GM12891 (cell line): ENCODE data around the gene ANXA6.

ENCODE experiments used
- POLR2A ChIP-seq: IDR thresholded peaks from 2 replicates; pipeline ENCODE4 v1.6.1; 2011; ENCODE audit warnings: low read depth, low read length, control low read depth
- POLR2AphosphoS5 ChIP-seq: IDR thresholded peaks from 2 replicates; pipeline ENCODE4 v1.6.1; 2011; ENCODE audit warnings: low read depth, low read length, control low read depth
- POU2F2 ChIP-seq: IDR thresholded peaks from 2 replicates; pipeline ENCODE4 v1.6.1; 2011; ENCODE audit warnings: low read depth, mild to moderate bottlenecking, control low read depth, low read length, moderate library complexity
- SPI1 ChIP-seq: IDR thresholded peaks from 2 replicates; pipeline ENCODE4 v1.6.1; 2011; ENCODE audit warnings: low read depth, low read length, control low read depth
- TAF1 ChIP-seq: IDR thresholded peaks from 2 replicates; pipeline ENCODE4 v1.6.1; 2011; ENCODE audit warnings: low read depth, low read length, control low read depth

DNA sequence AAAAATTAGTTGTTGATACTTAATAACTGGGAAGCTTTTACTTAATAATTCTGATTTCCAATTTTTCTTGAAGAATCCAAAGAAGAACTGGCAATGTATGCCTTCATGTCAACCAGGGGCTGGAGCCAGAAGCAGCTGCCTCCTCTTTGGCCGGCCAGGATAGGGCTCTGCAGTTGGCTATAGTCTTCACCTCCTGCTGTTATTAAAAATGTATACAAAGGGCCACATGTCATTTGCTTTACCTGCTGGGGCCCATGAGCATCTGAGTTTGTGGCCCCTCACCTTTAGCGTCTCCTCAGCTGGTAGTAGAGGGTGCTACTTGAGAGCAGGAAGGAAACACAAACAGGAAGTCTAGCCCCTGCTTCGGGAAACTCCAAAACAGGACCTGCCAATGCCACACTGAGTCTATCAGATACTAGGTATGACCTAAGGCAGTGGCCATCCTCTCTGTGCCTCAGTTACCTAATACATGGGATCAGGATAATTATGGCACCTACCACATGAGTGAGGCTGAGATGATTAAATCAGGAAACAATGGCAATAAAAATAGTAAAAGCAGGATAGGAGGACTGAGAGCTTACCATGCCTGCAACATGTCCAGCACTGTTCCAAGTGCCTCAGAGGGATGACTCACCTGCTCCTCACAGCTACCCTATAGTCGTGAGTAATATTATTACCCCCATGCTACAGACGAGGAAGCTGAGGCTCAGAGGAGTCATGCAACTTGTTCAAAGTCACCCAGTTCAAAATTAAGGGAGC is 45.0 kb upstream of the ANXA6 start:
- TF ChIP-seq POLR2A (no peak), TAF1 (no peak), SPI1 (no peak), POLR2AphosphoS5 (no peak), POU2F2 (no peak)
